Frontal cortex (tissue), 4 donors: ENCODE data around the gene DTHD1. TPM values are rescaled to one million over a fixed set of nuclear protein-coding genes. Genes with fewer than 3 reads are reported as not detected.

Experiments used
- DNase-seq, 2 donors: peaks; one replicate each; pipeline ENCODE4 v3.0.0; 2012; ENCODE audit warnings: low spot score in 2 of 2
- FAIRE-seq: peaks from 2 replicates; lab custom pipeline; 2012; peaks lifted over from hg19 to GRCh38; lab: Jason Lieb, UNC
- total RNA-seq: library from RNA; depleted of rRNA; stranded (reverse); fragments of >200 nt; gene quantifications from one replicate; pipeline ENCODE4 v1.2.3, GENCODE V29; 2014
- donor health status: control.
- donor health status: control.
- donor health status: control.

Gene DTHD1
- total RNA-seq, result under 0.01 TPM

DNA sequence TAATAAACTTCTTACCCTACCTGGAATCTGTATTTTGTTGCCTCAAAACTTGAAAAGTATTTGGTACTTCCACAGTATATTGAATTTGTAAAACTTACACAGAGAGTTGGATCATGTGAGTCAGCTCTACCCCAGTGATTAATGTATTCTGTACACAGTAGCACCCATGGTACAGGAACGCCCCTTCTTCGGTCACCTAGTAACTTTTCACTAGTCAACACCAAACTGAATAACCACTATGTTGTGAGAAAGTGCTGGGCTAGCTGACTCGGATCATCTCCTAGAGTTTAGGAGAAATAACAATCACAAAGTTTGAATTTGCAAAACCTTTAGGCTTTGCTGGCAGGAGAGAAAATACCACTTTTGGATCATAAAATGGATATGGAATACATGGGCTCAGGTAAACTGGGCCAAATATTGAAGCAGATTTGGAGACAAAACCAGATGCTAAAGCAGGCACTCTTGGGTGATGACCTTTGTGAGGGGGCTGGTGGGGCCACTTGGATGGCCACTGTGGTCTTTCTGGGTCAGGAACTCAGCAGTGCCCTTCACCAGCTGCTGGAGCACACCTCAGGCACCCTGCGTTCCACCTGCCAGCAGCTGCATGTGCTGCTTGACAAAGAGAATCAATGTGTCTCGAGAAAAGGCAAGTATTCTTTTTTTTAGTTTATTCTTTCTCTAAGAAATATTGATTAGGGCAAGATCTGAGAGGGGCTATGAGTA lies at the start of gene DTHD1:
Gene DTHD1, plus strand, starts transcription at position 233 of the 723 bp plus-strand sequence. Its CDS starts 143 bp downstream, at position 376.
- FAIRE-seq (no peak), DNase-seq (no peak)

DNA sequence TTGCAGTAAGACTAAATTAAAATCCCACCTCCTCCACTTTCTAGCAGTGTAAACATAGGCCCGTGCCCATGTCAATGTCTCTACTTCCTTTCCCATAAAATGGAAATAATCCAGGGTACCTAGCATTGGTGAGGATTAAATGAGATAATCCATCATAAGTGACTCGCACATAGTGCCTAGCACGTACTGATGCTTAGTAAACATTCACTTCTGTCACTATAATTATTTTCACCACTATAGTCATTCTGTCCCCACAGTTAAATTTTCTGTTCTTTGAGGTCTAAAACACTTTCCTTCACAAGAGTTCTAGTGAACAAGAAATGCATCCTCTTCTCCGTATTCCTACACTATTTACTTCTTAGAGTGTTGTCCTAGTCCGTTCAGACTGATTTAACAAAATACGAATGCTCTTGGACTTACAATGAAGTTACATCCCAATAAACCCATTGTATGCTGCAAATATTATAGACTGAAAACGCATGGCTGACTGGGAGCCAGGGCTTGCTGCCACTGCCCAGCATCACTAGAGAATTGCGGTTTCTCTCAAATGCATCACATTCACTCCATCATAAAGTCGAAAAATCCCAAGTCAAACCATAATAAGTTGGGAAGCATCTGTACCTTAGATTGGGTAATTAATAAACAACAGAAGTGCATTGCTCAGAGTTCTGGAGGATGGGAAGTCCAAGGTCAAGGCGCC lies 47.7 kb upstream of the DTHD1 start:
- no peak for FAIRE-seq
- no peak for DNase-seq

- DNase-seq, result no peak
- no peak for FAIRE-seq
Observed at GRCh38 chr4:36235306-36235705, 46.1 kb upstream of the DTHD1 start.

DNA sequence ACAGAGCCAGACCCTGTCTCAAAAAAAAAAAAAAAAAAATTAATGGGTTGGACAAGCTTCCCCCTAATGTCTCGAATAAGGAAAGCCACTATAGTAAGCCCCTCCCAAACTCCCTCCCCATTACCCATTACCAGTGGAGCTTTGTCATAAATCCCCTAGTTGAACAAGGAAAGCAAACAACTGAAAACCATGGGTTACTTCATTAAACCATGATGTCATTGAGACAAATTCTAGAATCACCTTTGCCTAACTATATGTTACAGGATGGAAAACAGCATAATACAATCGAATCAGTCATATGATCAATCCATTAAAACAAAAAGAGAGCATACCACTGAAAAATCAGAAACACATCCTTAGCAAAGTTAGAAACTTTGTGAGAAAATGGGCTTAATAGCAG lies 45.3 kb upstream of the DTHD1 start:
- FAIRE-seq (no peak), DNase-seq (no peak)

- FAIRE-seq (no peak), DNase-seq (no peak)
Observed at GRCh38 chr4:36237366-36238313, 43.8 kb upstream of the DTHD1 start.

DNA sequence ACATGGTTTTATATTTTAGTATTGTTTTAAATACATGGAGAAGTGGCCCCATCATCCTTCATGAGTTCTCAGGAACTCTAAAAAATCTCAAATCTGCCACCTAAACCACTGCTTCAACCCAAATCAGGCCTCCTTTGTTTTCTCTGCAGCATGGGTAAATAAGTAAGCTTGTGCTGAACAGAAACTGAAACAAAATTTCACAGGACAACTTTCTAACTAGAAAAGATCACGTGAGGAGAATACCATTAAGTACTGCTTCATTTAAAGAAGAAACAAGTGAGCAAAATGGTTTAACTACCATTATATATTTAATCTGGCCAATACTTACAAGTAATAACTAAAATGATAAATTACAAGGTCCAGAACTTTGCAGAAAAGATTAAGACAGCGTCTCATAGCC lies 39.6 kb upstream of the DTHD1 start:
- DNase-seq (no peak), FAIRE-seq (no peak)

DNA sequence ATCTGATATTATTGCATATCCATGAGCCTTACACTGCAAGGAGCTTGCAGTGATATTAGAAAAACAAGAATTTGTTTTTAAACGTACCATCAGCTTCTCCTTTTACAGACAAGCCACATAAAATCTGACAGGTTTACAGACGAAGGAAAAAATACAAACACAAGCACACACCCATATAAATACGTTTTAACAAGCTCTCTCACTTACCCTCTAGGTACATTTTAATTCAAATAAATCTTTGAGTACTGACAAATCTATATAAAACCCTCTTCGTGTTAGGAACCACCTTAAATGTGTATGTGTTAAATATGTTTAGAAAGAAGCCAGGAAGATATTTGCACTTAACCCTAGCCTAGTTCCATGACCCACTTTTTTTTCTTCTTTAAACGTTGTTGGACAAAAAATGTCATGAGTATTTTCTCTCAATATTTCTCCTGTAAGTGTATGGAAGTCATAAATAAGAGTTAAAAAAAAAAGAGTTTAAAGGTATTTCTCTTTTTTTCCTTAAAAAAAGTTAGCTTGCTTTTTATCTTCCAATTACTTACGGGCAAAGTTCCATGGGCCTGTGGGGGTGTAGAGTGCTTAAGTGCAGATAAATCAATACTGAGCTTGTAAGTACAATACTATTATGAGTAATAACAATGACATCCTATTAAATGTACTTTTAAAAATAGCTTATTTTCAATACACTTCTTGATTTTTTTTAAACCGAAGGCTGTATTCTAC lies 38.6 kb upstream of the DTHD1 start:
- peak; percentile 43 for FAIRE-seq
- DNase-seq, result no peak

- FAIRE-seq (no peak), DNase-seq (peak; percentile 44 to 60)
Observed at GRCh38 chr4:36243355-36244256, 37.8 kb upstream of the DTHD1 start.

DNA sequence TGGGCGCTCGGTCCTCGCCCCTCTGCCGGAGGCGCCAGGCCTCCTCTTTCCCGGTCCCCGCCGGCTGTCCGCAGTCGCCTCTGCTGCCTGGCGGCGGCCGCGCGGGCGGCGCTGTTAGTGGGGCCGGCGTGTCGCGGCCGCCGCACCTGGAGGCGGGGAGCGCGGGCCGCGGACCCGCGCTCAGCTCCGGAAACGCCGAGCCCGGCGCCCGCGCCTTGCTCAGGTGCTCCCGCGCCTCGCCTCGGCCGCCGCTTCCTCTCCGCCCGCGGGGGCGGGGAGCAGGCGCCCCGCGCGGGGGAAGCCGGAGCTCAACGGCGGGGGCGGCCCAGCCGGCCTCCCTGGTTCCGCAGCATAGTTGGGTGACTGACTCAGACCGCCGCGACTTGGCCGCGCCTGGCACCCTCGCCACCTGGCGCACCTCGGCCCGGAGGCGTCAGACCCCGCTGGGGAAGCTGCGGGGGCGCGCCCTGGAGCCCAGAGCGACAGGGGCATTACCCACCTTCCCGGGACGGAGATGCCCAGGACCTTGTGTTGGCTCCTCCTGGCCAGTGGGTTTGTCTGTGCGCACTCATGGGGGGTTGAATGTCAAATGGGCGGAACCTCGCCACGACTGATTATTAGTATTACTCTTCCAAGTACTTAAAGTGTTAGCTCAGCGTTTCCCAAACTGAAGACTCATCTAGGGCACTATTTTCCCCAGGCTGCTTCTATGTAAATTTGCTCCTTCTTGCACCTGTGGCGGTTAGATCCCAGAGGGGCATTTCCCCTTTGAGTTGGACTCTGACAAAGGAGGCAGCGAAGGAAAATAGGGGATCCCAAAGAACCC lies 36.9 kb upstream of the DTHD1 start, which contains the start of gene ARAP2:
Gene ARAP2, minus strand, starts transcription at position 258 of the 826 bp plus-strand sequence. CDS start 15,028 bp downstream, outside the sequence.
- peak; percentile 74 to 78 for DNase-seq
- no peak for FAIRE-seq

DNA sequence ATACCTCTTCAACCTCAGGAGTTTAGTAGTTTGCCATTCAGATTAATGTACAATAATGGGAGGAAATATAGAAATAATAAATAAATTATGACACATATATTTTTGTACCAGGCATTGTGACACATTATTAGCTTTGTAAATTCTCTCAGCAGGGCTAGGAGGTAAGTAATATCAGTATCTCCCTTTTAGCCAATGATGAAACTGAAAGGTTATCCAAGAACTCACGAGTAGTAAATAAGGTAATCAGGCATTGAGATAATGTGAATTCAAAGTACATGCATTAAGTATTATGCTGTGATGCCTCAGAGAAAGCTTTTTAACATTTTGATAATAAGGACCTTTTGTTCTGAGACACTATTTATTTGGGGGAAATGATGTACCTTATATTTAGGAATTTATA lies 31.8 kb upstream of the DTHD1 start:
- no peak for FAIRE-seq

DNA sequence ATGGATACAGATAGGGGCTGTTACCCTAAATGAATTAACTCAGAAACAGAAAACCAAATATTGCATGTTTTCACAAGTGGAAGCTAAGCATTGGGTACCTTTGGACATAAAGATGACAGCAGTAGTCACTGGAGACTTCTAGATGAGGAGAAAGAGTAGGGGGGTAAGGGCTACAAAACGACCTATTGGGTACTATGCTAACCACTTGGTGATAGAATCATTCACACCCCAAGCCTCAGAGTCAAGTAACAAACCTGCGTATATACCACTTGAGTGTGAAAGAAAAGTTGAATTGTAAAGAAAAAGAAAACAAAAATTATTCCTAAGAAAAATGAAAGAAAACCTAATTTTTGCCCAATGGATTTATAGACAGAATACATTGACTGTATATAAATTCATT lies 29.4 kb upstream of the DTHD1 start:
- no peak for FAIRE-seq
- DNase-seq, result no peak

More for the DNA sequence above, 31.8 kb upstream of the DTHD1 start:
- no peak for DNase-seq

DNA sequence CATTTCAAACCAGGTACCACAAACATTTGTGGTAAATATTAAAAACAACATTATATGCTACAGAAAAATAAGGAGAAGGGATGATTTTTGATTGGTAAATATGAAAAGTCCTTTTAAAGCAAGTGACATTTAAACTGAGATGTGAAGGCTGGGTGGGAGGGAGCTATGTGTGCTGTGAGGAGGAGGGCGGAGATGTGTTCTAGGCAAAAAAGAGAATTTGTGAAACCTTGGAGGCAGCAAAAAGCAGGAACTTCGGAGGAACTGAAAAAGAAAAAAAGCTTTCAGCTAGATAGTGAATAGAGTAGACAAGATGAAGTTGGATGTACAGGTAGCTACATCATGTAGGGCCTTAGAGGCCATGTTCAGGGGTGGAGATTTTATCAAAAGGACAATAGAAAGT lies 27.0 kb upstream of the DTHD1 start:
- FAIRE-seq, result no peak
- no peak for DNase-seq

GRCh38 chr4:36255577-36255976 lies 25.8 kb upstream of the DTHD1 start:
- no peak for DNase-seq
- FAIRE-seq, result no peak

DNA sequence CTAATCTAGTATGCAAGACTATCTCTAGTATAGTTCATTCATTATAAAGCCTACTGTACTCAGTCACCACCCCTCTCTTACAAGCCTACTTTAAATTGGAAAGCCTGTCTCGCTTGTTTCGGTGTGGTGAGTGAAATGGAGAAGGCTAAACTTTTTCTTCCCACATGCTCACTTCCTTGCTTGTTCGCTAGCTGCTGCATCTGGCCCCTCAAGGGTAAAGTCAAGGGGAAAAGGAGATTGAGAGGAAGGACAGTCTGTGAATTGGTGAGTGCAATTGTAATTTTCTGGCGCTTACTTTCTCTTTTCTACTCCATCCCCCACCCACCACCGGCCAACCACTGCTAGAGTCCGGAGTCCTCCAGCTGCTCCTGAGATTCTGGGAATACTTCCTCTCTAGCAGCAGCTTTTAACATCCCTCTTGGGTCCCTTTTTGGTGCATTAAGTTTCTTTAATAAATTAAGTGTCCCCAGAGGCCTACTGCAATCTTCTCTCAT lies 25.0 kb upstream of the DTHD1 start:
- no peak for FAIRE-seq
- DNase-seq, result no peak

DNA sequence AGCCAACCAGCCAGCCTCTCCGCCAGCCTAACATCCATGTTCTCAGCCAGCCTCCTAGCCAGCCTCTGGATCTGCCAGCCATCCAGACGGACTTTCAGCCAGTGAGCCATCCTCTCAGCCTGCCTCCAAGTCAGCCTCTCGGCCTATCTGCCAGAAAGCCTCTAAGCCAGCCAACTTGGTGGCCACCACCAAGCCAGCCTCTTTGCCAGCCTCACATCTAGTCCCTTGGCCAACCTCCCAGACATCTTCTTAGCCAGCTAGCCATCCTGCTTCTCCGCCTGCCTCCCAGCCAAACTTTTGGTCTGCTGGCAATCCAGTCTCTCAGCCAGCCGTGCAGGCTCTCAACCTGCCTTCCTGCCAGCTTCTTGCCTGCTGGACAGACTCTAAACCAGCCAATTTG lies 20.7 kb upstream of the DTHD1 start:
- FAIRE-seq (no peak), DNase-seq (no peak)

GRCh38 chr4:36264207-36264826 lies 17.1 kb upstream of the DTHD1 start:
- DNase-seq, result no peak
- FAIRE-seq, result no peak
